ENCODE data around the gene AASS. TPM values are rescaled to one million over a fixed set of nuclear protein-coding genes. Genes with fewer than 3 reads are reported as not detected.
"Not testable (repeated sequence)": the region's sequence is repeated elsewhere in the genome, so short reads cannot be mapped to it uniquely, and the experiment has no call there.

AASS gene
- total RNA-seq, 1 donor from 2014 or later = 84.4 TPM

DNA sequence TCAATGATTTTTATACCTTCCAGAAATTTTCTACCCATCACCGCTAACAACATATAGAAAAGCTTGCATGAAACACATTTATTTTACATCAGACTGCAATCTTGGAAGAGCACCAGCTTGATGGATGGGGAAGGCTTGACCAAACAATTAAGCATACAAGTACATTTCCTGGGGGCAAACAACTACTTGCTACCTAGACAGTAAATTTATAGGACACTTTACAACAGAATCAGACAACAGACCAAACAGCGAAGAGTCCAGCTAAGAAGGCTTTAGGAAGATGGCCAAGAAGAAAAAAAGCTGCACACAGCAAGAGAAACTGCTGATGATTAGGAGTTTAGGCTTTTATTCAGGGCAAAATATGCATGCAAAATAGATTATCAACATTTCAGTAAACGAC, 8.0 kb downstream of the AASS start:
- Mint-ChIP-seq H3K36me3 (ENCODE audit: low read depth) (peaks cover 6% of the 10 kb centered on the region), H3K4me1 (peaks cover 27% of the 10 kb centered on the region), H3K27ac (ENCODE audit: unreplicated experiment) (no peak overlapping the region), H3K27me3 (ENCODE audit: low read depth) (no peaks in the 10 kb centered on the region), H3K4me3 (no peak overlapping the region), H3K9me3 (peaks cover 2% of the 10 kb centered on the region)
- TF ChIP-seq, protein P1, sequence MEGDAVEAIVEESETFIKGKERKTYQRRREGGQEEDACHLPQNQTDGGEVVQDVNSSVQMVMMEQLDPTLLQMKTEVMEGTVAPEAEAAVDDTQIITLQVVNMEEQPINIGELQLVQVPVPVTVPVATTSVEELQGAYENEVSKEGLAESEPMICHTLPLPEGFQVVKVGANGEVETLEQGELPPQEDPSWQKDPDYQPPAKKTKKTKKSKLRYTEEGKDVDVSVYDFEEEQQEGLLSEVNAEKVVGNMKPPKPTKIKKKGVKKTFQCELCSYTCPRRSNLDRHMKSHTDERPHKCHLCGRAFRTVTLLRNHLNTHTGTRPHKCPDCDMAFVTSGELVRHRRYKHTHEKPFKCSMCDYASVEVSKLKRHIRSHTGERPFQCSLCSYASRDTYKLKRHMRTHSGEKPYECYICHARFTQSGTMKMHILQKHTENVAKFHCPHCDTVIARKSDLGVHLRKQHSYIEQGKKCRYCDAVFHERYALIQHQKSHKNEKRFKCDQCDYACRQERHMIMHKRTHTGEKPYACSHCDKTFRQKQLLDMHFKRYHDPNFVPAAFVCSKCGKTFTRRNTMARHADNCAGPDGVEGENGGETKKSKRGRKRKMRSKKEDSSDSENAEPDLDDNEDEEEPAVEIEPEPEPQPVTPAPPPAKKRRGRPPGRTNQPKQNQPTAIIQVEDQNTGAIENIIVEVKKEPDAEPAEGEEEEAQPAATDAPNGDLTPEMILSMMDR (conservative IDR thresholded peaks at IDR 0.05) = no peak
- DNase-seq (ENCODE audit: low read depth, low spot score) = no peak

DNA sequence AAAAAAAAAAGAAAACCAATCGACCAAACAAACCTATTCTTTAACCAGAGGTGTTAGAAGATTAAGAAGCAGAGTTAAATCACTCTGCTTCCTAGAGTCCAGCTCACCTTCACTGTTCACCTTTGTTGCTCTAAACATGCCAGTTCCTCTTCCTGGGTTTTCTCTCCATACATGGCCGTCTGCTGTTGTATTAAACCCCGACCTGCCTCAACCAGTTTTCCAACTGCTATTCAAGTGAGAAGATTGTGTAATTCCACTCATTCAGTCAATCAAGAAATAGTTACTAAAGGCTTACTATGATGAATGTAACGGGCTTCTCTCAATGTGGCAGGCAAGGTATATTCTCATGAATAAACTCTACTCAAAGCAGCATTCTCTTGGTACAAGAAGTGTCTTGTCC, 8.8 kb downstream of the AASS start:
- peaks cover 8% of the 10 kb centered on the region for H3K36me3 Mint-ChIP-seq (ENCODE audit: low read depth)

DNA sequence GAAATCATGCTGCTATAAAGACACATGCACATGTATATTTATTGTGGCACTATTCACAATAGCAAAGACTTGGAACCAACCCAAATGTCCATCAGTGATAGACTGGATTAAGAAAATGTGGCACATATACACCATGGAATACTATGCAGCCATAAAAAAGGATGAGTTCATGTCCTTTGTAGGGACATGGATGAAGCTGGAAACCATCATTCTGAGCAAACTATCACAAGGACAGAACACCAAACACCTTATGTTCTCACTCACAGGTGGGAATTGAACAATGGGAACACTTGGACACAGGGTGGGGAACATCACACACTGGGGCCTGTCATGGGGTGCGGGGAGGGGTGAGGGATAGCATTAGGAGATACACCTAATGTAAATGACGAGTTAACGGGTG, 9.3 kb downstream of the AASS start:
- not testable (repeated sequence) for H3K27ac Mint-ChIP-seq (ENCODE audit: unreplicated experiment)

More for the DNA sequence above, 8.8 kb downstream of the AASS start:
- H3K27me3 Mint-ChIP-seq (ENCODE audit: low read depth) = no peaks in the 10 kb centered on the region
- peaks cover 2% of the 10 kb centered on the region for H3K9me3 Mint-ChIP-seq
- no peak for DNase-seq (ENCODE audit: low read depth, low spot score)
- TF ChIP-seq, protein P1 (conservative IDR thresholded peaks at IDR 0.05) = no peak
- H3K27ac Mint-ChIP-seq (ENCODE audit: unreplicated experiment) = no peak overlapping the region
- no peak overlapping the region for H3K4me3 Mint-ChIP-seq
- peaks cover 26% of the 10 kb centered on the region for H3K4me1 Mint-ChIP-seq

DNA sequence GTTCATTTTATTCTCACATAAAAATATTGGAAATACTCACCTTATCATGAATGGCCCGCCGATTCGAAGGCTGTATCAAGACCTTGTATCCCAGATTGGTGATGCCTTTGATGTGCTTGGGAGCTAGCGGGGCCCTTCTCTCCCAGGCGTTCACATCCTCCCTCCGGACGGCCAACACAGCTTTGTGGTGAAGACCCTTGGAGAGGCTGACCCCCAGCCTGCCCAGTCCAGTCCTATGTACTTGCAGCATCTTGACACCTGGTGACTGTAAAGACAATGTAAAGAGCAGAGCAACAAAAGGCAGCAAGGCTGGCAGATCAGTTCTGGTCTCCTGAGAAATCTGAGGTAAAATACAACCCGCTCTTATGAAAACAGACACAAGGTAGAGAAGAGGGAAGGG, 10.6 kb downstream of the AASS start:
- Mint-ChIP-seq H3K4me3 (no peak overlapping the region), H3K4me1 (peaks cover 24% of the 10 kb centered on the region), H3K27ac (ENCODE audit: unreplicated experiment) (no peak overlapping the region), H3K36me3 (ENCODE audit: low read depth) (peaks cover 9% of the 10 kb centered on the region), H3K9me3 (peaks cover 2% of the 10 kb centered on the region), H3K27me3 (ENCODE audit: low read depth) (no peaks in the 10 kb centered on the region)
- TF ChIP-seq, protein P1 (conservative IDR thresholded peaks at IDR 0.05) = no peak
- DNase-seq (ENCODE audit: low read depth, low spot score) = no peak

More for the DNA sequence above, 9.3 kb downstream of the AASS start:
- H3K4me3 Mint-ChIP-seq; H3K9me3 Mint-ChIP-seq; H3K27me3 Mint-ChIP-seq (ENCODE audit: low read depth); DNase-seq (ENCODE audit: low read depth, low spot score); H3K36me3 Mint-ChIP-seq (ENCODE audit: low read depth): not testable (repeated sequence)
- H3K4me1 Mint-ChIP-seq = peaks cover 26% of the 10 kb centered on the region

DNA sequence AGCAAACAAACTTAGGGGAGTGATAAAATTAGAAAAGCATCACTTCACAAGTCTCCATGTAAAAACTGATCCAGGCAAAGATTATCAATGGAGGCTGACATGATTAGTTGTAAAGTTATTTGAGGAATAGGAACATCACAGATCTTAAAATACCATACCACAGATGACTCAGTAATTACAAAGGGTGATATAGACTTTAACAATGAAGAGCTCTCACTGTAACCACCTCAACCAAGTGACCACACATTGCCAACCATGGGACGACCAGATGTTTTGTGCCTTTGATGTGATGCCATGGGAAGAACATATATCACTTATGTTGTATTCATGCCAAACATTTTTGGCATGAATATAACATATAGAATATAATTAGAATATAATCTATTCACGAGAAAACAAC, 11.7 kb downstream of the AASS start:
- peaks cover 18% of the 10 kb centered on the region for H3K36me3 Mint-ChIP-seq (ENCODE audit: low read depth)

DNA sequence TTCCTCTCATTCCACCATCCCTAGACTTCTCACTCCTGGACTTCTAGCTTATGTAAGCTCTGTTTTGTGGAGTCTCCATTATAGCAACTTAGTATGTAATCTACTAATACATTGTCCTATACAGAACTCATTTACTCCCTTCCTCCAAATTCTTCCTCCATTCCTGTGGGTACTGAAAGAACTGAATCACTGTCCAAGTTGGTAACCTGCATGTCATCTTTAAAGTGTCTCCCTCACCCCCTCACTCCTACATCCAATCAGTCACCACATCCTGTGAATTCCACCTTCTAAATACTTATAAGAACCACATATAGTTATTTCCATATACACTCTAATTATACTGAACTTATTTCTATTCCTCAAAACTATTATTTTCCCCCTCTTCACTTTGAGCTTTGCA, 20.3 kb downstream of the AASS start:
- DNase-seq (ENCODE audit: low read depth, low spot score) = no peak
- H3K4me1 Mint-ChIP-seq = no peaks in the 10 kb centered on the region
- no peak overlapping the region for H3K4me3 Mint-ChIP-seq
- H3K9me3 Mint-ChIP-seq = no peaks in the 10 kb centered on the region
- H3K27ac Mint-ChIP-seq (ENCODE audit: unreplicated experiment) = no peak overlapping the region
- peaks cover 40% of the 10 kb centered on the region for H3K36me3 Mint-ChIP-seq (ENCODE audit: low read depth)
- TF ChIP-seq, protein P1 (conservative IDR thresholded peaks at IDR 0.05) = no peak
- H3K27me3 Mint-ChIP-seq (ENCODE audit: low read depth) = no peaks in the 10 kb centered on the region

More for the DNA sequence above, 11.7 kb downstream of the AASS start:
- peaks cover 15% of the 10 kb centered on the region for H3K4me1 Mint-ChIP-seq
- H3K4me3 Mint-ChIP-seq = no peak overlapping the region
- no peaks in the 10 kb centered on the region for H3K27me3 Mint-ChIP-seq (ENCODE audit: low read depth)
- no peak for DNase-seq (ENCODE audit: low read depth, low spot score)
- no peak overlapping the region for H3K27ac Mint-ChIP-seq (ENCODE audit: unreplicated experiment)
- H3K9me3 Mint-ChIP-seq = peaks cover 2% of the 10 kb centered on the region
- TF ChIP-seq, protein P1 (conservative IDR thresholded peaks at IDR 0.05) = no peak
